Osteoblast (primary cell): ENCODE results near the gene IFNA8. TPM values are rescaled to one million over a fixed set of nuclear protein-coding genes. Genes with fewer than 3 reads are reported as not detected.
"Not testable (repeated sequence)": the region's sequence is repeated elsewhere in the genome, so short reads cannot be mapped to it uniquely, and the experiment has no call there.

ENCODE experiments used
- DNase-seq: peaks from one replicate; pipeline ENCODE4 v3.0.0; 2011; ENCODE audit warnings: low spot score, mixed read lengths; ENCODE audit not compliant: insufficient read length; ENCODE audit errors: missing footprints
- H2AFZ ChIP-seq: 2 replicates; pipeline ENCODE4 v1.6.0; 2011; ENCODE audit warnings: mild to moderate bottlenecking, low read length
- H3K27ac ChIP-seq: 2 replicates; pipeline ENCODE4 v1.5.1; 2011; ENCODE audit warnings: mild to moderate bottlenecking, low read depth, low read length, moderate library complexity
- H3K27me3 ChIP-seq: 2 replicates; pipeline ENCODE4 v1.6.0; 2012; ENCODE audit warnings: mild to moderate bottlenecking, control low read depth, inconsistent platforms, low read length, moderate library complexity; ENCODE audit not compliant: insufficient read depth
- H3K36me3 ChIP-seq: 2 replicates; pipeline ENCODE4 v1.5.1; 2011; ENCODE audit warnings: mild to moderate bottlenecking, low read length, control low read depth, moderate library complexity; ENCODE audit not compliant: insufficient read depth
- H3K4me1 ChIP-seq: 2 replicates; pipeline ENCODE4 v1.5.1; 2011; ENCODE audit warnings: mild to moderate bottlenecking, low read length, control low read depth, moderate library complexity; ENCODE audit not compliant: insufficient read depth
- H3K4me2 ChIP-seq: 2 replicates; pipeline ENCODE4 v1.6.0; 2011; ENCODE audit warnings: mild to moderate bottlenecking, low read length; ENCODE audit not compliant: insufficient read depth
- H3K4me3 ChIP-seq: fragments of 200-600 bp; sonication (generic); 3 replicates; pipeline ENCODE4 v1.5.1; 2012; ENCODE audit warnings: mild to moderate bottlenecking, low read length, inconsistent platforms; ENCODE audit not compliant: insufficient read depth
- H3K79me2 ChIP-seq: 2 replicates; pipeline ENCODE4 v1.6.0; 2012; ENCODE audit warnings: mild to moderate bottlenecking, low read length, control low read depth, inconsistent platforms; ENCODE audit not compliant: insufficient read depth
- H3K9me3 ChIP-seq: 2 replicates; pipeline ENCODE4 v1.5.1; 2011; ENCODE audit warnings: low read depth, low read length, control low read depth
- H4K20me1 ChIP-seq: 2 replicates; pipeline ENCODE4 v1.6.0; 2012; ENCODE audit warnings: mild to moderate bottlenecking, low read length, control low read depth; ENCODE audit not compliant: insufficient read depth
- total RNA-seq: library from RNA; depleted of rRNA; stranded (reverse); fragments of >200 nt; gene quantifications from 2 replicates; pipeline ENCODE4 v1.2.3, GENCODE V29; 2012
- TF ChIP-seq, protein P1 (sequence below): IDR thresholded peaks from 2 replicates; pipeline ENCODE4 v1.5.1; 2011; ENCODE audit warnings: mild to moderate bottlenecking, low read depth, low read length, moderate library complexity; ENCODE audit errors: extremely low read depth

The IFNA8 gene
- total RNA-seq, 1 donor, result not detected

DNA sequence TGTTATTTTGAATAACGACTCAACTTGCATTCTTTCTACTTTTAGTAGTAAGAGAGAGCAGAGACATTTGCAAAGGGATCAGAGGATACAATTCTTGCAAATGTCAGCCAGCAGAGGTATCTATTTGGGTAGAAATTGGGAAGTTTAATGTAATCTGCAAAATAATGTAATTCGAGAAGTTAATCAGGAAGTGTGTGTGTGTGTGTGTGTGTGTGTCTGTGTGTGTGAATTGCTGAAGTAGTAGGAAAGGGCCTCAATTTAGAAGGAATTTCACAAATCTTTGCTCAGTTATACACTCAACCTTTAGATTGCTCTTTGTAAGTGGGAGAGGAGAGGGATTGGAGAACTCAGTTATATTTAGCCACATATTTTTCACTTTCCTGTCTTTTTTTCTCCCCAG, 20.3 kb downstream of the IFNA8 start:
- Histone ChIP-seq H3K27ac (no peak overlapping the region), H3K4me3 (no peak overlapping the region), H3K4me1 (no peaks in the 10 kb centered on the region), H2AFZ (no peak overlapping the region), H3K9me3 (no peaks in the 10 kb centered on the region), H3K27me3 (peaks cover 34% of the 10 kb centered on the region), H3K4me2 (no peak overlapping the region), H3K79me2 (no peaks in the 10 kb centered on the region), H4K20me1 (no peaks in the 10 kb centered on the region), H3K36me3 (no peaks in the 10 kb centered on the region)
- no peak for DNase-seq
- TF ChIP-seq, protein P1, sequence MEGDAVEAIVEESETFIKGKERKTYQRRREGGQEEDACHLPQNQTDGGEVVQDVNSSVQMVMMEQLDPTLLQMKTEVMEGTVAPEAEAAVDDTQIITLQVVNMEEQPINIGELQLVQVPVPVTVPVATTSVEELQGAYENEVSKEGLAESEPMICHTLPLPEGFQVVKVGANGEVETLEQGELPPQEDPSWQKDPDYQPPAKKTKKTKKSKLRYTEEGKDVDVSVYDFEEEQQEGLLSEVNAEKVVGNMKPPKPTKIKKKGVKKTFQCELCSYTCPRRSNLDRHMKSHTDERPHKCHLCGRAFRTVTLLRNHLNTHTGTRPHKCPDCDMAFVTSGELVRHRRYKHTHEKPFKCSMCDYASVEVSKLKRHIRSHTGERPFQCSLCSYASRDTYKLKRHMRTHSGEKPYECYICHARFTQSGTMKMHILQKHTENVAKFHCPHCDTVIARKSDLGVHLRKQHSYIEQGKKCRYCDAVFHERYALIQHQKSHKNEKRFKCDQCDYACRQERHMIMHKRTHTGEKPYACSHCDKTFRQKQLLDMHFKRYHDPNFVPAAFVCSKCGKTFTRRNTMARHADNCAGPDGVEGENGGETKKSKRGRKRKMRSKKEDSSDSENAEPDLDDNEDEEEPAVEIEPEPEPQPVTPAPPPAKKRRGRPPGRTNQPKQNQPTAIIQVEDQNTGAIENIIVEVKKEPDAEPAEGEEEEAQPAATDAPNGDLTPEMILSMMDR, result no peak

DNA sequence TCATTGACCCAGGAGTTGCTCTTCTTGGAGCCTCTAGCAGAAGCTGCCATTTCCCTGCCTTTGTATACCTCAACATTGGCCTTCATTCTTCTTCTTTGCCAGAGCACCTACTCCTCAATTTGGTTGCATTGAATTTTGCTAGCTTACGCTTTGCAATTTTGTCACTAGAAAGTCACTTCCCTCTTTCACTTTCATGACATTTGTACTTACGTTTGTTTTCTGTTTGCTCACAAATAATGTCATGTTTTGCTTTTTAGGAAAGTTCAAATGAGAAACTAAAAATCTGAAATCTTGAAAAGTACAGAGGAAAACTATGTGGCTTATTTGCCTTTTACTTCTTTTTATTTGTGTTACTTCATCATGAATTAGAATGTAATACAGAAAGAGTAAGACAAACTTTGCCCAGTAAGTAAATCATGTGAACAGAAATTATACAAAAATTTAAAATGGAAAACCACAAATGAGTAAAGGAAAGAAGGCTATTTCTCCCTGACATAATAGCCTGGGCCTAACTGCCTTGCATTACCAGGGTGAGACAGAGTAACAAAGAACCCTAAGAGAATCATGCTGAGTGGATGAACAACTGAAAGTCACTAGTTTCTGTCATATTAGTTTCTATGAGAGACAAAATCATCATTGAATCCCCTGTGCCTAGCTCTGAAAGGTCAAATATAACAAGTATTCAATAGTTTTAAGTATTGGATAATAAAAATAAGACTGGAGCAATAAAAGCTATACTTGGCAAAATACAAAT, 23.9 kb downstream of the IFNA8 start:
- Histone ChIP-seq H3K27me3 (peaks cover 18% of the 10 kb centered on the region), H3K4me3 (no peak overlapping the region), H4K20me1 (no peaks in the 10 kb centered on the region), H3K9me3 (no peaks in the 10 kb centered on the region), H3K27ac (no peak overlapping the region), H3K36me3 (no peaks in the 10 kb centered on the region), H3K4me1 (no peaks in the 10 kb centered on the region), H3K4me2 (no peak overlapping the region), H2AFZ (no peak overlapping the region), H3K79me2 (no peaks in the 10 kb centered on the region)
- TF ChIP-seq, protein P1, result no peak
- DNase-seq, result no peak

DNA sequence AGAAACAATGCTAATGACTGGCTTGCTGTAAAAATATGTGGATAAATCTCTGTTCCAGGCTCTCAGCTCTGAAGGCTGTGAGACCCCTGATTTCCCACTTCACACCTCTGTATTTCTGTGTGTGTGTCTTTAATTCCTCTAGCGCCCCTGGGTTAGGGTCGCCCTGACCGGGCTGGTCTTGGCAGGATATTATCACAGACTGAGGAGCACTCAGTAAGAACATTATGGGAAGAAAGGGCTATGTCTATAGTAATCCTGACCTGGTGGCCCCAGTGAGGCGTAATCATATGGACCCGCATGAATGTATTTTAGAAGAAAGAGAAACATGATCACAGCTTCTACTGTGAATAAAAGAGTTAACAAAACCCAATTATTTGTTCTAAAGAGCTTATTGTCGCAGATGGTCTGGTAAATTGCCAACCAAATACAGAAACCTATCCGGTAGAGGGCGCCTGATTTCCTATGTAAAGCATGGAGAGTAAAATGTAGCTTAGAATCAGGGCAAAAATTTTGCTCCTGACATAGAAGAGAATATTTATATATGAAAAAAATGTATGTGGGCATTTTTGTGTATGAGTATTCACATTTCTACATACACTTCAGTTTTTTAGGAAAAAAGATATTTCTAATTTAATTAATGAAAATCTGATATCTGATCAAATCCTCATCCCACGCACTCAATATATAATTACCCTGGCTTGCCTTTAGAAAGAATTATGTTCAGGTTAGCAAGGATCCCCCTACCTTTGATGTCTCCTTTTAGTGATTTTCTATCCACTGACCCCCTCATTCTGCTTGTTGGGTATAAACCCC, 25.5 kb downstream of the IFNA8 start:
- Histone ChIP-seq H2AFZ (no peak overlapping the region), H3K4me3 (no peak overlapping the region), H3K27ac (no peak overlapping the region), H3K4me2 (no peak overlapping the region), H3K36me3 (no peaks in the 10 kb centered on the region), H3K4me1 (no peaks in the 10 kb centered on the region), H4K20me1 (no peaks in the 10 kb centered on the region), H3K9me3 (no peaks in the 10 kb centered on the region), H3K27me3 (peaks cover 15% of the 10 kb centered on the region), H3K79me2 (no peaks in the 10 kb centered on the region)
- TF ChIP-seq, protein P1, result peak; percentile 71
- DNase-seq, result no peak

DNA sequence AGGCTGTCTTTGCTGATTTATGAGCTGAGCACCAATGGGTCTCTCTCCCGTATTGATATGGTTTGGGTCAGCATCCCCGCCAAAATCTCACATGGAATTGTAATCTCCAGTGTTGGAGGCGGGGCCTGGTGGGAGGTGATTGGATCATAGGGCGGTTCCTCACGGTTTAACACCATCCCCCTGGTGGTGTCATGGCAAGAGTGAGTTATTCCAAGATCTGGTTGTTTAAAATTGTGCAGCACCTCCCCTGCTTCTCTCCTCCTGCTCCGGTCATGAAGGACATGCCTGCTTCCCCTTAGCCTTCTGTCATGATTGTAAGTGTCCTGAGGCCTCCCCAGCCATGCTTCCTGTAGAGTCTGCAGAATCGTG, 26.1 kb downstream of the IFNA8 start:
- DNase-seq, H3K4me2 ChIP-seq, H4K20me1 ChIP-seq, H3K79me2 ChIP-seq, H3K4me1 ChIP-seq, H3K36me3 ChIP-seq, H3K9me3 ChIP-seq, H3K27ac ChIP-seq, H2AFZ ChIP-seq, H3K4me3 ChIP-seq: not testable (repeated sequence)
- H3K27me3 ChIP-seq, result peaks cover 11% of the 10 kb centered on the region
